ENCODE results near the gene AUTS2. TPM values are rescaled to one million over a fixed set of nuclear protein-coding genes. Genes with fewer than 3 reads are reported as not detected.

The AUTS2 gene
- polyA plus RNA-seq, 5 donors: 85.0 to 114 (median 97.6) TPM

DNA sequence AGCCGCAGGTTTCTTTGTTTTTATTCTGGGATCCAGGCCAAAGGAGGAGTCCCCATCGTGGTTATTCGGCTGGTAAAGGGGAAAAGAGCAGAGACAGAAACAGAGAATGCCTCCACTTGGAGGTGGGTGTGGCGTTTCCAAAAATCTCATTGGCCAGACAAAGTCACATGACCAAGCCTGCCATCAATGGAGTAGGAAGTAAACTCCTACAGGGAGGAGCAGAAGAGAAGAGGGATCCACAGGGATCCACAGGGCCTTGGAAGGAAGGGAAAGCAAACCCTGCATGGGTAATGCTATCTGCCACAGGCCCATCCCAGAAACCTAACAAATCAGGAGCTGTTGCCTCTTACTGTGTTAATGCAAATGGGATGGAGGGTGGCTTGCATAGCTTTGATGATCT is 1107.9 kb downstream of the AUTS2 start:
- DNase-seq: no peak

GRCh38 chr7:70706698-70707097 is 1108.4 kb downstream of the AUTS2 start:
- no peak for DNase-seq

- DNase-seq: no peak
Observed at GRCh38 chr7:70707823-70708243, 1109.6 kb downstream of the AUTS2 start.

DNA sequence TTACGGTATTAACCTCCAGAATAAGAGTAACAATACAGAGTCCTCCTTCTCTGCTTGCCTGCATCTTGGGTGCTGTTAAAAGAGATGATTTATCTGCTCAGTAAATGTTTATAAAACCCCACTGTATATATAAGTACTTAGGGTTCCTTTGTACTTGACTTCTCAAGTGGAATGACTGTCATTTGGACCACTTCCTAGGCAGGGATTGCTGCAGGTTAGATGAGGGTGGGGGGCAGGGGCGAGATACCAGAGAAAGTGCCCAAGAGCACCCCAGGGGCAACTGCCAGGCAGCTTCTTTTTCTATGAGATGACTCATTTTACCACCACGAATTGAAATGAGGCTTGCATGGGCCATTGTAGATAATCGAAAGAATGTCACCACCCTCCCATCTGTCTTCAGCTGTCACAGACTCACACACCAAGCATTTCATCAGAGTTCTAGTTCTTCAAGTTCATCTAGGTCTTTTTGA is 1111.8 kb downstream of the AUTS2 start:
- no peak for DNase-seq

DNA sequence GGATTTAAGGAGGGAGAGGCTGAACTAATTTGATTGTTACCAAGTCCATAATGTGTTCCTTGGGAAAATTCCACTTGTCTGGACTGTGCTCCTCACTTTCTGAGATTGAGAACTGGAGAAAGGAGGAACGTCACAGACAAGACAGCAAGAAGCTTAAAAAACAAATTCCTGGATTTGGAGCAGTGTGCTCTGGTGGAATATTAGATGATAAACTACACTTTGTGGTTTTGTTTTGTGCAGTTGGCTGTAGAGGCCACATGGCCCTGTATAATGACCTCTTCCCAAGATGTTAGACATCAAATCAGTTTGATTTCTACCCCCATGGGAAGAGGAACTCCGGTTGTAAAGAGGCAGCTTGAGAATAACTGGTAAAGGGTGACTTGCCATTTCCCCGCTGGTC is 1112.4 kb downstream of the AUTS2 start:
- DNase-seq: no peak

- DNase-seq: no peak
Observed at GRCh38 chr7:70711452-70711851, 1113.2 kb downstream of the AUTS2 start.

- DNase-seq: no peak
Observed at GRCh38 chr7:70712942-70713341, 1114.7 kb downstream of the AUTS2 start.

- no peak for DNase-seq
Observed at GRCh38 chr7:70714506-70715038, 1116.3 kb downstream of the AUTS2 start.

- no peak for DNase-seq
Observed at GRCh38 chr7:70717553-70718329, 1119.5 kb downstream of the AUTS2 start.

DNA sequence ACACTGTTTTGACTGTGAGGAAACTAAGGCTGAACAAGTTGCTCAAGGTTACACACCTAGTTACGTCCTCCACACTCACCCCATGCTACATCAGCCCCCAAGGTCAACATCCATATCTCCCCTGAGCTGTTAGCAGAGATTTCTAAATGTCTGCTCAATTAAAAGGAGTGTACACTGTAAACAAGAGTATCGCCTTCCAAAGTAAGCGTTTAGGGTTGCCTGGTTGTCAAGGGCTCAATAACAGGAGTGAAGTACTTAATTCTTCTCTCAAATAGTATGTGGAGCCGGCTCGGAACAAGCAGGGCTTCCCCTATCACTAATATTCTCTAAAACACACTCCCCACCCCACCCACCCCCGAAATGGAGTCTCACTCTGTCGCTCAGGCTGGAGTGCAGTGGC is 1120.8 kb downstream of the AUTS2 start:
- DNase-seq: no peak

DNA sequence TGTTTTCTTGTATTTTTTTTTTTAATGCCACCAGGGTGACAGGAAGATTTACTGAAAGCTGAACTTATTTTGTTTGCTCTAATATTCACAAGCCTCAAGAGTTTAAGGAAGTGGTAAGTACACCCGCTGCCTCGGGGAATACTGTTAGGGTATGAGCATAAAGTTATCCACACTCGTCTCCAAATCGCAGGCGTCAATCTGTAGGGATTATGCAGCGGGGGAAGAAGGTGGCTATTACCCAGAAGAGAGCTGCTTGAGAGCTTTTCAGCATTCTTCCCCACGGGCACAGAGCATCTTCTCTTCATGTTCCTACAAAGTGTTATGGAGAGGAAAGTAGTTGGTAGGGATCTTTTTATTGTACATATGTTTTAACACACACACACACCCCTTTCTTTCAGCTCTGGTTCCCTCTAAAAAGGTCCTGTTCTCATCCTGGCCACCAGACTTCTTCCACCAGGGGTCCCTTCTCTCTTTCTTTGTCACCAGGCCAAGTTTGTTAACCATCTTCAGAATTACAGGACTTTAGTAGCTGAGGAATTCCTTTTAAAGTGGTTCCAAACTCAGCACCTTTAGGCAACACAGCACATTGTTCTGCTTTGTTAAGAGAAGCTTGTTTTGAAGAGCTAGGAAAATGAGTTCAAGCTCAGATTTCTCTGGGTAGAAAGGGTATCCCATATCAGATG is 1122.1 kb downstream of the AUTS2 start:
- DNase-seq: no peak

DNA sequence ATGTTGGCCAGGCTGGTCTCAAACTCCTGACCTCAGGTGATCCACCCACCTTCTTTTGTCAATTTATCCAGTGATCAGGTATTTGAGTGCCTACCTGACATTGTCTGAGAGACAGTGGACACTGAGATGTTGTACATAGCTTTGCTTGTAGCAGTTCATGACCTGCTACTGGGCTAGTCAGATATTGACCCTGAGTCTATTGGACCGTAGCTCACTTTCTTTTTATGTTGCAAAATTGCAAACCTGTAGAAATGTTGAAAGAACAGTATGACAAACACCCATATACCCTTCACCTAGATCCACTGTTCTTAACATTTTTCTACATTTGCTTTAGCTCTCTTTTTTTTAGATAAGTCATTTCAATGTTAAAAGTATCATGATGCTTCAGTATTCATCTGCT is 1123.2 kb downstream of the AUTS2 start:
- no peak for DNase-seq

GRCh38 chr7:70723339-70723738 is 1125.1 kb downstream of the AUTS2 start:
- DNase-seq: no peak

DNA sequence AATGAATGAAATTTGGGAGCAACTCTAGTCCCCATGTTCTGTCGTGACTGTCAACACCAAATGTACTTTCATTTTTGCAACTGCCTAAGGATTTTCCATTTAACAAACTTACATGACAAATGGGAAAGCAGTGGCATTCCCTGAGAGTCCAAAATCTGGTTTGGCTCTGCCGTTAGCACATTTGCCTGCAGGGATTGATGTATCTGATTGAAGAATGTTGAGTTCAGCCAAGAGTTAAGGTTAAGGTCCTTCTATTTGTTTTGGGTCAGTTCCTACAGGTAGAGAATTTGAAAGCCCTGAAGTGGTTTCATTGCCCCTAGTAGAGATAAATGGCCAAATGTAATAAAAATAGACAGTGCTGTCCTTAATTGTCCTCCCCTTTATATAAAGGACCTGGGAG is 1127.2 kb downstream of the AUTS2 start:
- DNase-seq: no peak

- DNase-seq: no peak
Observed at GRCh38 chr7:70726294-70726693, 1128.0 kb downstream of the AUTS2 start.

DNA sequence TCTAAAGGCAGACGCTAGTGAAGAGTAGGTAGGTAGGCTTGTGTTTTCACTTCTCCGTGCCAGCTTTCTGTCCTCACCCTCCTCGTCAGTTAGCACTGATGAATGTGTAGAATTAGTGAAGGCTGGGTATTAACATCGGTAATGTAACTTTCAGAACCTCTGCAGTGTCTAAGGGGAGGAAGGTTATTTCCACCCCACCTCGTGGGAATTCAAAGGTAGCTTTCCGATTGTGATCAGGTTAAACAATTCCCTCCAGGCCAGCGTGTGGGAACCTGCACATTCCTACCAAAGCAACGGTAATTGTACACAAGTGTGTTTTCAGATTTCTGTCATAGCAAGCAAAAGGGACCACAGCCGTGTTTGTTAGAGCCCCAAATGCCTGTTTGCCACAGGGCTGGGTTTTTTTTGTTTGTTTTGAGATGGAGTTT is 1128.7 kb downstream of the AUTS2 start:
- no peak for DNase-seq

DNA sequence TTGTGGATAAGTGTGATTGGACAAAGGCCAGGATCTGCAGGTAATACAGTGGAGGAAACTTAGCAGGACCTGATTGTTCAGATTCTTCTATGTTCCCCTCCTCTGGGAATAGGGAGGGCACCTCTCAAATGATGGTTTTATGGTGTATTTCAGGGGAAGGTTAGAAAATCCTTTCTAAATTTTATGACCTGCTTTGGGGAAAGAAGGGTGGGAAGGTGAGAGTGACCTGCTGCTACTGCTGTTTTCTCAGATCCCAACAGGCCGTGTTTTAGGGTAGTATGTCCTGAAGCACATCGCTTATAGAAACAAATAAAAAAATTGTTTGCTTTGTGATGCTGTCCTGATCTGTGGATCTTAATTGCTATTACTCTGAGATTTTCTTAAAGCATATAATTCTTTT is 1129.6 kb downstream of the AUTS2 start:
- no peak for DNase-seq

GRCh38 chr7:70728872-70729552 is 1130.7 kb downstream of the AUTS2 start:
- DNase-seq: no peak

DNA sequence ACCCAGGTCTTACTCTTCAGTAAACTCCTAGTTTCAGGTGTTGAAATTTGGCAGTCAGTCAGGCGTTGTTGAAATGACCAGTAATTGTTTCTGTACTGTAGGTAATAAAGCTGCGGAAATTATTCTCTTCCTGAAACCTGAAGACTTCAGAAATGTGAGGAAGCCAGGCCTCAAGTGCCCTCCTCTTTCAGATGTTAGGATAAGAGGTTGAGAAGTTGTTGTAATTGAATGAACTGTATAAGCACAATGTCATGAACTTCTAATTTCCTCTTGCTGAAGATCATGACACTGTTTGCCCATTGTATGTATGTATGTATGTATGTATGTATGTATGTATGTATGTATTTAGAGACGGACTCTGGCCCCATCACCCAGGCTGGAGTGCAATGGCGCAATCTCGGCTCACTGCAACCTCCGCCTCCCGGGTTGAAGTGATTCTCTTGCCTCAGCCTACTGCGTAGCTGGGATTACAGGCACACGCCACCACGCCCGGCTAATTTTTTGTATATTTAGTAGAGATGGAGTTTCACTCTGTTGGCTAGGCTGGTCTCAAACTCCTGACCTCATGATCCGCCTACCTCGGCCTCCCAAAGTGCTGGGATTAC is 1131.4 kb downstream of the AUTS2 start:
- peak; percentile 40 to 42 for DNase-seq

DNA sequence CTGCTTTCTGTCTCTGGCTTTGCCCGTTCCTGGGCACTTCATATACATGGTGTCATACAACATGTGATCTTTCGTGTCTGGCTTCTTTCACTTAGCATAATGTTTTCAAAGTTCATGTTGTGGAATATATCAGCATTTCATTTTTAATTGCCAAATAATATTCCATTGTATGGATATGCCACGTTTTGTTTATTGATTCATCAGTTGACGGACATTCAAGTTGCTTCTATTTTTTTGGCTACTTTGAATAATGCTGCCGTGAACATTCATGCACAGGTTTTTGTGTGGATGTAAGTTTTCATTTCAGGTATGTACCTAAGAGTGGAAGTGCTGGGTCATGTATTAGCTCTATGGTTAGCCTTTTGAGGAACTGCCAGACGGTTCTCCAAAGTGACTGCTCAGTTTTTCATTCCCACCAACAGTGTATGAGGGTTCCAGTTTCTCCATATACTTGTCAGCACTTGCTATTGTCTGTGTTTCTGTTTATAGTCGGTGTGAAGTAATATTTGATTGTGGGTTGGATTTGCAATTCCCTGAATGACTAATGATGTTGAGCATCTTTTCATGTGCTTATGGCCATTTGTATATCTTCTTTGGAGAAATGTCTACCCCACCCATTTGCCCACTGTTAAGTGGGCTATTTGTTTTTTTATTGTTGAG is 1132.3 kb downstream of the AUTS2 start:
- DNase-seq: no peak

GRCh38 chr7:70733090-70733489 is 1134.8 kb downstream of the AUTS2 start:
- DNase-seq: no peak
